ENCODE measurements around the gene KAZN.

Gene KAZN

GRCh38 chr1:14912839-14913481, 314.5 kb downstream of the KAZN start:
- no peaks in the 10 kb centered on the region for H3K36me3 ChIP-seq (ENCODE audit: insufficient read depth, low read depth, low read length)
- peaks cover 7% of the 10 kb centered on the region; the same call in 1 of the 2 replicates for H3K4me1 ChIP-seq (ENCODE audit: insufficient read depth, low read length)
- no peaks in the 10 kb centered on the region for H3K27me3 ChIP-seq (ENCODE audit: insufficient read depth, low read length)
- no peaks in the 10 kb centered on the region for H3K9me3 ChIP-seq (ENCODE audit: insufficient read depth, low read depth, low read length)
- no peak overlapping the region for H3K27ac ChIP-seq (ENCODE audit: low read length)
- no peak overlapping the region for H3K4me3 ChIP-seq (ENCODE audit: low read length)
- H3K9ac ChIP-seq (ENCODE audit: low read depth, low read length) = no peak overlapping the region

GRCh38 chr1:14913482-14914177, 315.1 kb downstream of the KAZN start:
- H3K9ac ChIP-seq (ENCODE audit: low read depth, low read length) = no peak overlapping the region
- no peaks in the 10 kb centered on the region for H3K36me3 ChIP-seq (ENCODE audit: insufficient read depth, low read depth, low read length)
- no peaks in the 10 kb centered on the region for H3K9me3 ChIP-seq (ENCODE audit: insufficient read depth, low read depth, low read length)
- peaks cover 7% of the 10 kb centered on the region; the same call in 1 of the 2 replicates for H3K4me1 ChIP-seq (ENCODE audit: insufficient read depth, low read length)
- no peak overlapping the region for H3K4me3 ChIP-seq (ENCODE audit: low read length)
- H3K27ac ChIP-seq (ENCODE audit: low read length) = no peak overlapping the region
- no peaks in the 10 kb centered on the region for H3K27me3 ChIP-seq (ENCODE audit: insufficient read depth, low read length)

- H3K4me3 ChIP-seq (ENCODE audit: low read length) = no peak overlapping the region
- peaks cover 7% of the 10 kb centered on the region; the same call in 1 of the 2 replicates for H3K4me1 ChIP-seq (ENCODE audit: insufficient read depth, low read length)
- H3K9me3 ChIP-seq (ENCODE audit: insufficient read depth, low read depth, low read length) = no peaks in the 10 kb centered on the region
- H3K9ac ChIP-seq (ENCODE audit: low read depth, low read length) = no peak overlapping the region
- H3K27ac ChIP-seq (ENCODE audit: low read length) = no peak overlapping the region
- no peaks in the 10 kb centered on the region for H3K36me3 ChIP-seq (ENCODE audit: insufficient read depth, low read depth, low read length)
- no peaks in the 10 kb centered on the region for H3K27me3 ChIP-seq (ENCODE audit: insufficient read depth, low read length)
Measured at GRCh38 chr1:14914351-14914988, 316.0 kb downstream of the KAZN start.

GRCh38 chr1:14915356-14916054, 317.0 kb downstream of the KAZN start:
- Histone ChIP-seq H3K4me3 (ENCODE audit: low read length) (no peak overlapping the region), H3K4me1 (ENCODE audit: insufficient read depth, low read length) (peaks cover 7% of the 10 kb centered on the region; the same call in 1 of the 2 replicates), H3K36me3 (ENCODE audit: insufficient read depth, low read depth, low read length) (no peaks in the 10 kb centered on the region), H3K27ac (ENCODE audit: low read length) (no peak overlapping the region), H3K9ac (ENCODE audit: low read depth, low read length) (no peak overlapping the region), H3K27me3 (ENCODE audit: insufficient read depth, low read length) (no peaks in the 10 kb centered on the region), H3K9me3 (ENCODE audit: insufficient read depth, low read depth, low read length) (no peaks in the 10 kb centered on the region)

- Histone ChIP-seq H3K9me3 (ENCODE audit: insufficient read depth, low read depth, low read length) (no peaks in the 10 kb centered on the region), H3K4me3 (ENCODE audit: low read length) (no peak overlapping the region), H3K36me3 (ENCODE audit: insufficient read depth, low read depth, low read length) (no peaks in the 10 kb centered on the region), H3K9ac (ENCODE audit: low read depth, low read length) (no peak overlapping the region), H3K27me3 (ENCODE audit: insufficient read depth, low read length) (peaks cover 11% of the 10 kb centered on the region), H3K4me1 (ENCODE audit: insufficient read depth, low read length) (no peaks in the 10 kb centered on the region), H3K27ac (ENCODE audit: low read length) (no peak overlapping the region)
Measured at GRCh38 chr1:14919289-14919688, 320.8 kb downstream of the KAZN start.

GRCh38 chr1:14919751-14920150, 321.3 kb downstream of the KAZN start:
- H3K4me3 ChIP-seq (ENCODE audit: low read length) = no peak overlapping the region

GRCh38 chr1:14921057-14921456, 322.6 kb downstream of the KAZN start:
- Histone ChIP-seq H3K9ac (ENCODE audit: low read depth, low read length) (no peak overlapping the region), H3K27me3 (ENCODE audit: insufficient read depth, low read length) (peaks cover 26% of the 10 kb centered on the region)

More at GRCh38 chr1:14919751-14920150, 321.3 kb downstream of the KAZN start:
- Histone ChIP-seq H3K27me3 (ENCODE audit: insufficient read depth, low read length) (peaks cover 13% of the 10 kb centered on the region), H3K4me1 (ENCODE audit: insufficient read depth, low read length) (no peaks in the 10 kb centered on the region), H3K9ac (ENCODE audit: low read depth, low read length) (no peak overlapping the region), H3K9me3 (ENCODE audit: insufficient read depth, low read depth, low read length) (no peaks in the 10 kb centered on the region), H3K27ac (ENCODE audit: low read length) (no peak overlapping the region), H3K36me3 (ENCODE audit: insufficient read depth, low read depth, low read length) (no peaks in the 10 kb centered on the region)

GRCh38 chr1:14922942-14923726, 324.6 kb downstream of the KAZN start:
- H3K36me3 ChIP-seq (ENCODE audit: insufficient read depth, low read depth, low read length) = no peaks in the 10 kb centered on the region
- H3K9ac ChIP-seq (ENCODE audit: low read depth, low read length) = no peak overlapping the region
- H3K27me3 ChIP-seq (ENCODE audit: insufficient read depth, low read length) = peaks cover 45% of the 10 kb centered on the region
- peaks cover 7% of the 10 kb centered on the region for H3K4me1 ChIP-seq (ENCODE audit: insufficient read depth, low read length)
- H3K27ac ChIP-seq (ENCODE audit: low read length) = no peak overlapping the region
- no peaks in the 10 kb centered on the region for H3K9me3 ChIP-seq (ENCODE audit: insufficient read depth, low read depth, low read length)
- H3K4me3 ChIP-seq (ENCODE audit: low read length) = peak overlapping the region; percentile 53; the same call in 1 of the 2 replicates

More at GRCh38 chr1:14921057-14921456, 322.6 kb downstream of the KAZN start:
- Histone ChIP-seq H3K27ac (ENCODE audit: low read length) (no peak overlapping the region), H3K9me3 (ENCODE audit: insufficient read depth, low read depth, low read length) (no peaks in the 10 kb centered on the region), H3K36me3 (ENCODE audit: insufficient read depth, low read depth, low read length) (no peaks in the 10 kb centered on the region), H3K4me1 (ENCODE audit: insufficient read depth, low read length) (peaks cover 7% of the 10 kb centered on the region), H3K4me3 (ENCODE audit: low read length) (no peak overlapping the region)

- Histone ChIP-seq H3K9ac (ENCODE audit: low read depth, low read length) (no peak overlapping the region), H3K9me3 (ENCODE audit: insufficient read depth, low read depth, low read length) (no peaks in the 10 kb centered on the region), H3K4me3 (ENCODE audit: low read length) (peak overlapping the region; percentile 53), H3K36me3 (ENCODE audit: insufficient read depth, low read depth, low read length) (no peaks in the 10 kb centered on the region), H3K27ac (ENCODE audit: low read length) (no peak overlapping the region), H3K27me3 (ENCODE audit: insufficient read depth, low read length) (peaks cover 45% of the 10 kb centered on the region), H3K4me1 (ENCODE audit: insufficient read depth, low read length) (peaks cover 7% of the 10 kb centered on the region)
Measured at GRCh38 chr1:14923727-14924452, 325.4 kb downstream of the KAZN start.

GRCh38 chr1:14924455-14925331, 326.2 kb downstream of the KAZN start:
- Histone ChIP-seq H3K36me3 (ENCODE audit: insufficient read depth, low read depth, low read length) (no peaks in the 10 kb centered on the region), H3K9me3 (ENCODE audit: insufficient read depth, low read depth, low read length) (no peaks in the 10 kb centered on the region), H3K4me3 (ENCODE audit: low read length) (peak overlapping the region; percentile 67), H3K27me3 (ENCODE audit: insufficient read depth, low read length) (peaks cover 45% of the 10 kb centered on the region), H3K4me1 (ENCODE audit: insufficient read depth, low read length) (peaks cover 7% of the 10 kb centered on the region), H3K9ac (ENCODE audit: low read depth, low read length) (peak overlapping the region; percentile 32; the same call in 1 of the 2 replicates), H3K27ac (ENCODE audit: low read length) (no peak overlapping the region)
